Mesothelial cell of epicardium (in vitro differentiated cells): ENCODE measurements around the gene GALNTL6. TPM values are rescaled to one million over a fixed set of nuclear protein-coding genes. Genes with fewer than 3 reads are reported as not detected.

Experiments used
- DNase-seq, 2 experiments: peaks; one replicate each; pipeline ENCODE4 v3.0.0; 2021; ENCODE audit warnings: low spot score in 2 of 2; ENCODE audit not compliant: unreplicated experiment in 2 of 2
- H3K27ac Mint-ChIP-seq: 2 replicates; pipeline ENCODE4 v1.8.0; 2021; ENCODE audit warnings: mixed read lengths
- H3K27me3 Mint-ChIP-seq: 2 replicates; pipeline ENCODE4 v1.8.0; 2021; ENCODE audit warnings: low read depth, mixed read lengths
- H3K36me3 Mint-ChIP-seq: 2 replicates; pipeline ENCODE4 v1.8.0; 2021; ENCODE audit warnings: mixed read lengths
- H3K4me1 Mint-ChIP-seq: 2 replicates; pipeline ENCODE4 v1.8.0; 2021; ENCODE audit warnings: mixed read lengths
- H3K4me3 Mint-ChIP-seq: 2 replicates; pipeline ENCODE4 v1.8.0; 2021; ENCODE audit warnings: mild to moderate bottlenecking, moderate library complexity, mixed read lengths
- H3K9me3 Mint-ChIP-seq: 2 replicates; pipeline ENCODE4 v1.8.0; 2021; ENCODE audit warnings: mixed read lengths
- total RNA-seq: library from RNA; stranded (reverse); gene quantifications from 3 replicates; pipeline ENCODE4 v1.2.1, GENCODE V29; 2021
- TF ChIP-seq, protein P1 (sequence below): fragments of 200-600 bp; sonication (generic); IDR thresholded peaks from one replicate; pipeline ENCODE4 v1.5.0; 2021; ENCODE audit warnings: antibody characterized with exemption; ENCODE audit not compliant: unreplicated experiment

GALNTL6 gene
- total RNA-seq, 1 donor from 2014 or later: 1.3 TPM

DNA sequence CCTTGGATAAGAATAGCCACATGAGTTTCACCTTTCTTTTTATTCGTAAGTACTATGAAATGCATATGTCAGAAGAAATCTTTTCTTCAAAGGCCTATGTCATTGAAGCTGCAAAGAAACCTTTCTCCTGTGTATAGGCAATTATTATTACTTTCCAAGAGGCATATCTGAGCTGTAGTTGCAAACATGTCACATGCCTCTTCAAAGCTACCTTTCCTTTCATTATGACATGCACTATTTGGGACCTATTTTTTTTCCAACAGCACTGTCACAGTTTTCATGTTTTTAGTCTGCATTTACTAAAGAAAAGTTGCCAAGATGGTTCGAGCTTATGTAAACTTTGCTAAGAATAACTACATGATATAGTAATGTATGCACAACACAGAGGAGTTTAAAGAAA, 806.6 kb downstream of the GALNTL6 start:
- Mint-ChIP-seq H3K27me3 (no peaks in the 10 kb centered on the region), H3K4me1 (no peaks in the 10 kb centered on the region), H3K27ac (no peak overlapping the region), H3K36me3 (no peaks in the 10 kb centered on the region), H3K9me3 (no peaks in the 10 kb centered on the region), H3K4me3 (no peak overlapping the region)
- DNase-seq: no peak
- TF ChIP-seq, protein P1, sequence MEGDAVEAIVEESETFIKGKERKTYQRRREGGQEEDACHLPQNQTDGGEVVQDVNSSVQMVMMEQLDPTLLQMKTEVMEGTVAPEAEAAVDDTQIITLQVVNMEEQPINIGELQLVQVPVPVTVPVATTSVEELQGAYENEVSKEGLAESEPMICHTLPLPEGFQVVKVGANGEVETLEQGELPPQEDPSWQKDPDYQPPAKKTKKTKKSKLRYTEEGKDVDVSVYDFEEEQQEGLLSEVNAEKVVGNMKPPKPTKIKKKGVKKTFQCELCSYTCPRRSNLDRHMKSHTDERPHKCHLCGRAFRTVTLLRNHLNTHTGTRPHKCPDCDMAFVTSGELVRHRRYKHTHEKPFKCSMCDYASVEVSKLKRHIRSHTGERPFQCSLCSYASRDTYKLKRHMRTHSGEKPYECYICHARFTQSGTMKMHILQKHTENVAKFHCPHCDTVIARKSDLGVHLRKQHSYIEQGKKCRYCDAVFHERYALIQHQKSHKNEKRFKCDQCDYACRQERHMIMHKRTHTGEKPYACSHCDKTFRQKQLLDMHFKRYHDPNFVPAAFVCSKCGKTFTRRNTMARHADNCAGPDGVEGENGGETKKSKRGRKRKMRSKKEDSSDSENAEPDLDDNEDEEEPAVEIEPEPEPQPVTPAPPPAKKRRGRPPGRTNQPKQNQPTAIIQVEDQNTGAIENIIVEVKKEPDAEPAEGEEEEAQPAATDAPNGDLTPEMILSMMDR: no peak

DNA sequence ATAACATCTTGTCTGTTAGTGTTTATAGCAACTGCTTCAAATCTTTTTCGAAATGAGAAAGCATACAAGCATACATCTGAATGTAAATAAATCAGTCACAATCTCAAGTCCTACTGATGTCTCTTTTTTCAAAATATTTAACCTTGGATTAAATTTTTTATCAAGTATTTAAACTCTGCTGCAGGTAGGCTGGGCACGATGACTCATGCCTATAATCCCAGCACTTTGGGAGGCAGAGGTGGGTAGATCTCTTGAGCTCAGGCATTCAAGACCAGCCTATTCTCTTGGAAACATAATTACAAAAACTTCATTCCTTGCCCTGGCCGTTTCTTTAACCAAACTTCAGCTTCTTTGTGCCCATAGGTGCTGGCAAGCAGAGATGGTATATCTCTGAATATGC, 815.1 kb downstream of the GALNTL6 start:
- Mint-ChIP-seq H3K4me3 (no peak overlapping the region), H3K36me3 (no peaks in the 10 kb centered on the region), H3K4me1 (peaks cover 4% of the 10 kb centered on the region), H3K27me3 (no peaks in the 10 kb centered on the region), H3K27ac (no peak overlapping the region), H3K9me3 (peaks cover 17% of the 10 kb centered on the region)
- TF ChIP-seq, protein P1: no peak
- no peak for DNase-seq

DNA sequence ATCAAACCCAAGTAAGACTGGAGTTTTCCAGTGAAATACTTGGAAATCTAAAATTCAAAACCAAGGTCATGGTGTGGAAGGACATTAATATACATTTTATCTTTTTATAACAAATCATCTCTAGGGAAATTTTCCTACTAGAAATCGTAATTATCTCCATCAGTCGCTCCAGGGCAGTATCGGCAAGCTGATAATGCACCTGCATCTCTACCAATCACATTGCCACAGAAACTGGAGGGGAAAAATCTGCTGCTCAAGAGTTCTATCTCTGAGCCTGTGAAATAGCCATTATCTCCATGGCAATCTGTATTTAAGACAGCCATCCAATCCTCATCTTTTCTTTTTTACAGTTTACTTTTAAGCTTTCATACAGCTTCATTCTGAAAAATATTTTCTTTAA, 817.1 kb downstream of the GALNTL6 start:
- Mint-ChIP-seq H3K4me1 (peaks cover 4% of the 10 kb centered on the region), H3K4me3 (no peak overlapping the region), H3K36me3 (no peaks in the 10 kb centered on the region), H3K27me3 (no peaks in the 10 kb centered on the region), H3K27ac (no peak overlapping the region), H3K9me3 (peaks cover 13% of the 10 kb centered on the region)
- DNase-seq: no peak
- TF ChIP-seq, protein P1: no peak

DNA sequence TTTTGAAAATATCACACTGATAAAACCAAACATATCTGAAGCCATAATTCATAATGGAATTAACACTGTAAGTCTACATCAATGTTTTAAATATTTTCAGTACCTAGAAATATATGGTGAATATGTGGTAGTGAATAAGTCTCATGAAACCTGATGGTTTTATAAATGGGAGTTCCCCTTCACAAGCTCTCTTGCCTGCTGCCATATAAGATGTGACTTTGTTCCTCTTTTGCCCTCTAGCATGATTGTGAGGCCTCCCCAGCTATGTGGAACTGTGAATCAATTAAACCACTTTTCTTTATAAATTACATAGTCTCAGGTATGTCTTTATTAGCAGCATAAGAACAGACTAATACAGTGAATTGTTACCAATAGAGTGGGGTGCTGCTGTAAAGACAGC, 818.6 kb downstream of the GALNTL6 start:
- Mint-ChIP-seq H3K27ac (no peak overlapping the region), H3K27me3 (no peaks in the 10 kb centered on the region), H3K4me1 (peaks cover 4% of the 10 kb centered on the region), H3K9me3 (no peaks in the 10 kb centered on the region), H3K4me3 (no peak overlapping the region), H3K36me3 (no peaks in the 10 kb centered on the region)
- TF ChIP-seq, protein P1: no peak
- DNase-seq: no peak

DNA sequence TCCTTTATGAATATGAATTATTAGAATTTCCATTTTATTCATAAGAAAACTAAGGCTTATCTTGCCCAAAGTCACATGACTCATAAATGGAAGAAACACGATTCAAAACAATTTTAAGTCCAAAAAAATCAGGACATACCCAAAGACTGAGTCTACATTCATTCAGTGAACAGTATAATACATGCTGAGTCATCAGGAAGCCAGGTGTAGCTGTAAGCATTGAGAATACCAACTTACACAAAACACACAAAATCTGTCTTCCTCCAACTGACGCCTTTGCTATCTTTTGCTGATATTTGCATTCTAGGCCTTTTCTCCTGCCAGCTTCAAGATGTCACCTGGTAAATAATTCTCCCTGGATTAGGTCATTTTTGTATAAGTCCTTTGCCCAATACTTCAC, 835.3 kb downstream of the GALNTL6 start:
- Mint-ChIP-seq H3K9me3 (peaks cover 8% of the 10 kb centered on the region), H3K27ac (no peak overlapping the region), H3K27me3 (no peaks in the 10 kb centered on the region), H3K4me1 (peaks cover 28% of the 10 kb centered on the region), H3K36me3 (no peaks in the 10 kb centered on the region), H3K4me3 (no peak overlapping the region)
- no peak for DNase-seq
- TF ChIP-seq, protein P1: no peak

DNA sequence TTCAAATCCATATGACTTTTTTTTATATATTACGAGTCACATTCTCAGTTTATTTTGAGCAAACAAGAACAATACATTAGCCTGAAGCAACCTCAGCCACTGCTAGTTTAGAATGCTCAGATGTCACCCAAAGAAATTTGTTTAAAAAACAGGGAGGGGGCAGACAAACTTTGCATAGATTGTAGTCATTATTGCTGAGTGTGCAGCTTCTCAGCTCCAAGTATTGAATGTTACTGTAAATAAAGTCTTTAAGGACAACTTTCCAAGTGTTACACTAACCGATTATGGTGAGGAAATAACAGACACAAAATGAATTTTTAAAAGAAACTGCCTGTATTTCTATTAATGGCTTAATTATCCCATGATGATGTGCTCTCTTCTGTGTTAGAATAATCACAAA, 835.9 kb downstream of the GALNTL6 start:
- no peak for DNase-seq
- no peak overlapping the region for H3K4me3 Mint-ChIP-seq
- H3K4me1 Mint-ChIP-seq: peaks cover 34% of the 10 kb centered on the region
- TF ChIP-seq, protein P1: no peak
- H3K27me3 Mint-ChIP-seq: no peaks in the 10 kb centered on the region
- H3K36me3 Mint-ChIP-seq: no peaks in the 10 kb centered on the region
- H3K27ac Mint-ChIP-seq: no peak overlapping the region
- H3K9me3 Mint-ChIP-seq: peaks cover 8% of the 10 kb centered on the region
